DND-41 (cell line): ENCODE results near the gene CXCL6.

Experiments
- ATAC-seq: fragments of 200-7000 bp; cut with Tn5 transposase; 3 replicates; pipeline ENCODE4 v1.9.1; 2021; ENCODE audit warnings: low read depth; ENCODE audit not compliant: insufficient read depth
- DNase-seq: peaks from one replicate; pipeline ENCODE4 v3.0.0-alpha.2; 2020
- H2AFZ ChIP-seq: 2 replicates; pipeline ENCODE4 v1.6.0; 2012; ENCODE audit warnings: low read depth, low read length
- H3K27ac ChIP-seq: 2 replicates; pipeline ENCODE4 v1.5.1; 2012; ENCODE audit warnings: low read length, inconsistent platforms
- H3K27me3 ChIP-seq: fragments of 200-600 bp; sonication (generic); 2 replicates; pipeline ENCODE4 v1.6.0; 2012; ENCODE audit warnings: low read length, mild to moderate bottlenecking, inconsistent platforms; ENCODE audit not compliant: insufficient read depth, poor library complexity
- H3K36me3 ChIP-seq: 2 replicates; pipeline ENCODE4 v1.5.1; 2012; ENCODE audit warnings: low read length, inconsistent platforms; ENCODE audit not compliant: insufficient read depth
- H3K4me1 ChIP-seq: 2 replicates; pipeline ENCODE4 v1.5.1; 2012; ENCODE audit warnings: mild to moderate bottlenecking, low read length; ENCODE audit not compliant: insufficient read depth
- H3K4me2 ChIP-seq: 2 replicates; pipeline ENCODE4 v1.6.0; 2012; ENCODE audit warnings: mild to moderate bottlenecking, moderate library complexity, low read length, inconsistent platforms; ENCODE audit not compliant: insufficient read depth
- H3K4me3 ChIP-seq, 2 experiments: fragments of 200-600 bp in 1 of 2; shearing (Covaris generic) in 1 of 2; 2 replicates each; pipeline ENCODE4 v1.5.1; 2012 to 2016; ENCODE audit warnings: inconsistent platforms in 2 of 2, low read length in 2 of 2, mild to moderate bottlenecking in 2 of 2, low read depth in 1 of 2, moderate library complexity in 1 of 2
- H3K79me2 ChIP-seq: 2 replicates; pipeline ENCODE4 v1.6.0; 2012; ENCODE audit warnings: low read length, inconsistent platforms; ENCODE audit not compliant: insufficient read depth
- H3K9ac ChIP-seq: 2 replicates; pipeline ENCODE4 v1.6.0; 2012; ENCODE audit warnings: low read depth, mild to moderate bottlenecking, inconsistent platforms, low read length, moderate library complexity
- H3K9me3 ChIP-seq: 2 replicates; pipeline ENCODE4 v1.5.1; 2012; ENCODE audit warnings: low read length, moderate library complexity, mild to moderate bottlenecking, inconsistent platforms; ENCODE audit not compliant: insufficient read depth, severe bottlenecking
- H4K20me1 ChIP-seq: 2 replicates; pipeline ENCODE4 v1.6.0; 2012; ENCODE audit warnings: low read length; ENCODE audit not compliant: insufficient read depth
- CTCF ChIP-seq: IDR thresholded peaks from 2 replicates; pipeline ENCODE4 v1.5.1; 2012; ENCODE audit warnings: borderline replicate concordance, low read length, moderate library complexity, mild to moderate bottlenecking; ENCODE audit not compliant: poor library complexity, severe bottlenecking; ENCODE audit errors: extremely low read depth
- EZH2 ChIP-seq: IDR thresholded peaks from 3 replicates; pipeline ENCODE4 v1.6.1; 2012; ENCODE audit warnings: borderline replicate concordance, low read depth, mild to moderate bottlenecking, moderate library complexity, low read length, inconsistent platforms; ENCODE audit not compliant: severe bottlenecking

CXCL6 gene

GRCh38 chr4:73874386-73874785, 37.9 kb downstream of the CXCL6 start:
- H3K4me1 ChIP-seq, result no peaks in the 10 kb centered on the region
- H3K4me2 ChIP-seq, result no peak overlapping the region
- DNase-seq (no peak), ATAC-seq (no peak)
- no peak overlapping the region for H3K27ac ChIP-seq
- TF ChIP-seq EZH2 (no peak), CTCF (no peak)
- no peak overlapping the region for H3K9ac ChIP-seq
- no peaks in the 10 kb centered on the region for H3K36me3 ChIP-seq
- H3K27me3 ChIP-seq, result no peaks in the 10 kb centered on the region
- H2AFZ ChIP-seq, result no peak overlapping the region
- no peaks in the 10 kb centered on the region for H4K20me1 ChIP-seq
- H3K9me3 ChIP-seq, result no peaks in the 10 kb centered on the region
- H3K79me2 ChIP-seq, result no peaks in the 10 kb centered on the region
- H3K4me3 ChIP-seq, result no peak overlapping the region

- DNase-seq, result no peak
- Histone ChIP-seq H3K36me3 (no peaks in the 10 kb centered on the region), H3K27me3 (no peaks in the 10 kb centered on the region), H3K4me3 (no peak overlapping the region), H3K4me1 (no peaks in the 10 kb centered on the region), H4K20me1 (no peaks in the 10 kb centered on the region), H3K9ac (no peak overlapping the region), H3K9me3 (no peaks in the 10 kb centered on the region), H3K79me2 (no peaks in the 10 kb centered on the region), H3K27ac (no peak overlapping the region), H3K4me2 (no peak overlapping the region), H2AFZ (no peak overlapping the region)
- ATAC-seq, result no peak
- TF ChIP-seq CTCF, result no peak
- TF ChIP-seq EZH2, result no peak
Measured at GRCh38 chr4:73875401-73875800, 38.9 kb downstream of the CXCL6 start.

- Histone ChIP-seq H4K20me1 (no peaks in the 10 kb centered on the region), H3K79me2 (no peaks in the 10 kb centered on the region), H3K27me3 (no peaks in the 10 kb centered on the region), H3K4me1 (peaks cover 16% of the 10 kb centered on the region), H3K4me2 (peak overlapping the region; percentile 36), H3K9me3 (no peaks in the 10 kb centered on the region), H3K27ac (peak overlapping the region; percentile 24), H3K9ac (peak overlapping the region; percentile 27; the same call in 1 of the 2 replicates), H3K4me3 (no peak overlapping the region; a peak in 1 of 4 replicates), H3K36me3 (no peaks in the 10 kb centered on the region), H2AFZ (peak overlapping the region; percentile 49; the same call in 1 of the 2 replicates)
- DNase-seq (peak; percentile 43), ATAC-seq (peak; percentile 99)
- TF ChIP-seq CTCF, result no peak
- no peak for TF ChIP-seq EZH2
Measured at GRCh38 chr4:73883306-73883705, 46.8 kb downstream of the CXCL6 start.
